ENCODE measurements around the gene BLOC1S2. TPM values are rescaled to one million over a fixed set of nuclear protein-coding genes. Genes with fewer than 3 reads are reported as not detected.
"Not testable (repeated sequence)": the region's sequence is repeated elsewhere in the genome, so short reads cannot be mapped to it uniquely, and the experiment has no call there.

BLOC1S2 gene
- total RNA-seq, 2 experiments from 2014 or later = 49.4 to 55.9 TPM

DNA sequence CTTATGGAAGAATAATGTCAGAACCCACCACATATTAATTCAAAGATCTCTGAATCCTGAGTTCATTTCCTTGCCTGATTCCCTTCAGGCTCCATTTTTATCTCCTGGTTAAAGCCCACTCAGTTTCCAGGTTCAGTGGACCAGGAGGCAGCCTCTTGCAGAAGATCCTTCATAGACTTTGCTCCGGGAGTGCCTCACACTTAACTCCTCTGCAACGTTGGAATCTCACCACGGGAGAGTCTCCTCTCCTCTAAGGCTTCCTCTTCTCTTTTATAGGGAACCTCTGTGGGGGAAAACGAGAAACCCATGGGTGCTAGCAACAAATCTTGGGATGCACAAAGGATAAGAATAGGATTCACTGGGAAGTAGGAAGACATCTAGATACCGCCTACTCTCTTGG lies 1.7 kb upstream of the BLOC1S2 start:
- H3K27ac ChIP-seq (ENCODE audit: low read depth in 1 of 2, low read length in 2 of 2) = no peak overlapping the region
- TF ChIP-seq, protein P1, sequence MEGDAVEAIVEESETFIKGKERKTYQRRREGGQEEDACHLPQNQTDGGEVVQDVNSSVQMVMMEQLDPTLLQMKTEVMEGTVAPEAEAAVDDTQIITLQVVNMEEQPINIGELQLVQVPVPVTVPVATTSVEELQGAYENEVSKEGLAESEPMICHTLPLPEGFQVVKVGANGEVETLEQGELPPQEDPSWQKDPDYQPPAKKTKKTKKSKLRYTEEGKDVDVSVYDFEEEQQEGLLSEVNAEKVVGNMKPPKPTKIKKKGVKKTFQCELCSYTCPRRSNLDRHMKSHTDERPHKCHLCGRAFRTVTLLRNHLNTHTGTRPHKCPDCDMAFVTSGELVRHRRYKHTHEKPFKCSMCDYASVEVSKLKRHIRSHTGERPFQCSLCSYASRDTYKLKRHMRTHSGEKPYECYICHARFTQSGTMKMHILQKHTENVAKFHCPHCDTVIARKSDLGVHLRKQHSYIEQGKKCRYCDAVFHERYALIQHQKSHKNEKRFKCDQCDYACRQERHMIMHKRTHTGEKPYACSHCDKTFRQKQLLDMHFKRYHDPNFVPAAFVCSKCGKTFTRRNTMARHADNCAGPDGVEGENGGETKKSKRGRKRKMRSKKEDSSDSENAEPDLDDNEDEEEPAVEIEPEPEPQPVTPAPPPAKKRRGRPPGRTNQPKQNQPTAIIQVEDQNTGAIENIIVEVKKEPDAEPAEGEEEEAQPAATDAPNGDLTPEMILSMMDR (IDR thresholded peaks at IDR 0.05) = no peak
- ATAC-seq (ENCODE audit: poor library complexity) = no peak
- H3K4me1 Mint-ChIP-seq (ENCODE audit: low read depth) = peaks cover 30% of the 10 kb centered on the region
- DNase-seq = no peak
- POLR2A ChIA-PET = no interaction called here
- peaks cover 9% of the 10 kb centered on the region for H3K27me3 Mint-ChIP-seq
- H3K9me3 ChIP-seq (ENCODE audit: control insufficient read depth in 1 of 2, insufficient read depth in 1 of 2, low read length in 2 of 2) = no peaks in the 10 kb centered on the region
- H3K4me3 Mint-ChIP-seq = peak overlapping the region; percentile 98
- H3K36me3 Mint-ChIP-seq (ENCODE audit: low read depth) = peaks cover 23% of the 10 kb centered on the region
- CTCF ChIA-PET = no interaction called here
- H3K27me3 ChIP-seq (ENCODE audit: control insufficient read depth in 1 of 2, insufficient read depth in 2 of 2, low read length in 2 of 2) = peaks cover 0 to 4% of the 10 kb centered on the region in 2 experiments
- H3K9me3 Mint-ChIP-seq = no peaks in the 10 kb centered on the region
- H3K36me3 ChIP-seq (ENCODE audit: insufficient read depth, low read length) = no peaks in the 10 kb centered on the region
- intact Hi-C loops (cut with DNase I, micrococcal nuclease) = loop anchor here in 1 of 2 experiments (10.0 kb wide), 2 partner anchors 283 to 757 kb away; partner anchors contain the start of gene DNMBP
- peak overlapping the region; percentile 97 for H3K27ac Mint-ChIP-seq
- H3K4me3 ChIP-seq (ENCODE audit: low read length) = no peak overlapping the region
- H3K4me1 ChIP-seq (ENCODE audit: insufficient read depth, low read length) = peaks cover 22% of the 10 kb centered on the region

DNA sequence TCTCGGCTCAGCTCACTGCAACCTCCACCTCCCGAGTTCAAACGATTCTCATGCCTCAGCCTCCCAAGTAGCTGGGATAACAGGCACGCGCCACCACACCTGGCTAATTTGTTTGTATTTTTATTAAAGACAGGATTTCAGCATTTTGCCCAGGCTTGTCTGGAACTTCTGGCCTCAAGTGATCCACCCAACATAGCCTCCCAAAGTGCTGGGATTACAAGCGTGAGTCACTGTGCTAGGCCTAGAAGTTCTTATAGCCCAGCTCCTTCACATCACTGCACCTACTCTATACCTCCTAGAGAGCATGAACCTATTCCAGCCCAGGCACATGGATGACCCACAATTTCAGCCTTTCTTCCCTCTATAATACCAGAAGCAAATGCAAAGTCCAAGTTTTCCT lies 1.3 kb upstream of the BLOC1S2 start:
- DNase-seq = no peak
- Mint-ChIP-seq H3K27ac (peak overlapping the region; percentile 97), H3K27me3 (peaks cover 5% of the 10 kb centered on the region), H3K9me3 (no peaks in the 10 kb centered on the region), H3K4me3 (peak overlapping the region; percentile 98), H3K36me3 (ENCODE audit: low read depth) (peaks cover 23% of the 10 kb centered on the region), H3K4me1 (ENCODE audit: low read depth) (peaks cover 30% of the 10 kb centered on the region)
- ATAC-seq (ENCODE audit: poor library complexity) = no peak
- peaks cover 22% of the 10 kb centered on the region for H3K4me1 ChIP-seq (ENCODE audit: insufficient read depth, low read length)
- no peak overlapping the region for H3K4me3 ChIP-seq (ENCODE audit: low read length)
- H3K36me3 ChIP-seq (ENCODE audit: insufficient read depth, low read length) = peaks cover 4% of the 10 kb centered on the region
- intact Hi-C loops (cut with DNase I, micrococcal nuclease) = loop anchor here (2.0 to 10.0 kb wide), 4 partner anchors 21 to 757 kb away; partner anchors contain the start of genes CWF19L1 (in 1 of the 2), DNMBP (in 1 of the 2) and NDUFB8 (in 1 of the 2)
- ChIA-PET POLR2A (no interaction called here), CTCF (no interaction called here)
- TF ChIP-seq, protein P1 (IDR thresholded peaks at IDR 0.05) = no peak
- peaks cover 0 to 1% of the 10 kb centered on the region in 2 experiments for H3K27me3 ChIP-seq (ENCODE audit: control insufficient read depth in 1 of 2, insufficient read depth in 2 of 2, low read length in 2 of 2)
- H3K9me3 ChIP-seq (ENCODE audit: control insufficient read depth in 1 of 2, insufficient read depth in 1 of 2, low read length in 2 of 2) = no peaks in the 10 kb centered on the region
- H3K27ac ChIP-seq (ENCODE audit: low read depth in 1 of 2, low read length in 2 of 2) = no peak overlapping the region

DNA sequence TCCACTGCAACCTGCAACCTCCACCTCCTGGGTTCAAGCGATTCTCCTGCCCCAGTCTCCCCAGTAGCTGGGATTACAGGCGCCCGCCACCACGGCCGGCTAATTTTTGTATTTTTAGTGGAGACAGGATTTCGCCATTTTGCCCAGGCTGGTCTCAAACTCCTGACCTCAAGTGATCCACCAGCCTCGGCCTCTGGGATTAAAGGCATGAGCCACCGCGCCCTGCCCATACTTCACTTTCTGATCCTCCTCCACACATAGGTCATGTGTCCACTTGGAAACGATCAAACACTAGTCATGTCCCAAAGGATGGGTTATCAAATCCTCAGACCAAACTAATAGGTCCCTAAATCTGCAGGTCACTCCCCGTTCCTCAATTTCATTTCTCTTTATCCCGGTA lies 1.2 kb downstream of the BLOC1S2 start:
- CTCF ChIA-PET; ATAC-seq (ENCODE audit: poor library complexity); H3K27me3 Mint-ChIP-seq; H3K27ac ChIP-seq (ENCODE audit: low read depth in 1 of 2, low read length in 2 of 2); H3K9me3 ChIP-seq (ENCODE audit: control insufficient read depth in 1 of 2, insufficient read depth in 1 of 2, low read length in 2 of 2); DNase-seq; H3K27me3 ChIP-seq (ENCODE audit: control insufficient read depth in 1 of 2, insufficient read depth in 2 of 2, low read length in 2 of 2); H3K9me3 Mint-ChIP-seq: not testable (repeated sequence)
- H3K36me3 Mint-ChIP-seq (ENCODE audit: low read depth) = peaks cover 23% of the 10 kb centered on the region
- Histone ChIP-seq H3K4me3 (ENCODE audit: low read length) (peak overlapping the region; percentile 96), H3K36me3 (ENCODE audit: insufficient read depth, low read length) (peaks cover 23% of the 10 kb centered on the region), H3K4me1 (ENCODE audit: insufficient read depth, low read length) (peaks cover 22% of the 10 kb centered on the region)
- peak overlapping the region; percentile 98 for H3K4me3 Mint-ChIP-seq
- POLR2A ChIA-PET = interaction anchor here (1.3 to 2.3 kb wide), 3 partner anchors 18 to 553 kb away, joined by 3 to 10 read pairs (median 6); partner anchors contain the start of genes CUTC and CWF19L1
- intact Hi-C loops (cut with DNase I, micrococcal nuclease) = loop anchor here in 1 of 2 experiments (10.0 kb wide), 2 partner anchors 281 to 759 kb away; partner anchors contain the start of gene DNMBP
- H3K27ac Mint-ChIP-seq = peak overlapping the region; percentile 97
- peaks cover 35% of the 10 kb centered on the region for H3K4me1 Mint-ChIP-seq (ENCODE audit: low read depth)

DNA sequence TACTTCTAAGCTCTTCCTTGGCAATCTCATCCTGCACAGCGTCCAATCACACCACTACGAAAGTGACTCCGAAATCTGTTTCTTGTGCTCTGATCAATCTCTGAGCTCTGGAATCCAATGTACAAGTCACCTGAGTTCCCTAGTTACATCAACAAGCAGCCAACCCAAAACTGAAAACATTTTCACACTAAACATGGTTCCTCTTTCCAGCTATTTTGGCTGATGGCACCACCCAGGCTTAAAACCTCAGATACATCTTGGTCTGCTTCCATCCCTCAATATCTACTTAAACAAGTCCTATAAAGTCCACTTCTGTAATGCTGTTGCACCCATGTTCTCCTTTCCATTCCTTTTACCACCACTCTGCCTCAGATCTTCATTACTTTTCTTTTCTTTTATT lies 3.6 kb downstream of the BLOC1S2 start:
- H3K4me1 Mint-ChIP-seq (ENCODE audit: low read depth) = peaks cover 35% of the 10 kb centered on the region
- H3K27ac Mint-ChIP-seq = no peak overlapping the region
- Histone ChIP-seq H3K9me3 (ENCODE audit: control insufficient read depth in 1 of 2, insufficient read depth in 1 of 2, low read length in 2 of 2) (no peaks in the 10 kb centered on the region), H3K27me3 (ENCODE audit: control insufficient read depth in 1 of 2, insufficient read depth in 2 of 2, low read length in 2 of 2) (no peaks in the 10 kb centered on the region), H3K36me3 (ENCODE audit: insufficient read depth, low read length) (peaks cover 40% of the 10 kb centered on the region), H3K4me3 (ENCODE audit: low read length) (no peak overlapping the region), H3K4me1 (ENCODE audit: insufficient read depth, low read length) (peaks cover 22% of the 10 kb centered on the region), H3K27ac (ENCODE audit: low read depth in 1 of 2, low read length in 2 of 2) (no peak overlapping the region)
- no peaks in the 10 kb centered on the region for H3K27me3 Mint-ChIP-seq
- ATAC-seq (ENCODE audit: poor library complexity) (no peak), DNase-seq (no peak)
- intact Hi-C loops (cut with DNase I, micrococcal nuclease) = loop anchor here in 1 of 2 experiments (10.0 kb wide), 2 partner anchors 278 to 762 kb away; partner anchors contain the start of gene DNMBP
- H3K36me3 Mint-ChIP-seq (ENCODE audit: low read depth) = peaks cover 35% of the 10 kb centered on the region
- H3K4me3 Mint-ChIP-seq = no peak overlapping the region
- no peaks in the 10 kb centered on the region for H3K9me3 Mint-ChIP-seq
- ChIA-PET POLR2A (no interaction called here), CTCF (no interaction called here)
- TF ChIP-seq, protein P1 (IDR thresholded peaks at IDR 0.05) = no peak

DNA sequence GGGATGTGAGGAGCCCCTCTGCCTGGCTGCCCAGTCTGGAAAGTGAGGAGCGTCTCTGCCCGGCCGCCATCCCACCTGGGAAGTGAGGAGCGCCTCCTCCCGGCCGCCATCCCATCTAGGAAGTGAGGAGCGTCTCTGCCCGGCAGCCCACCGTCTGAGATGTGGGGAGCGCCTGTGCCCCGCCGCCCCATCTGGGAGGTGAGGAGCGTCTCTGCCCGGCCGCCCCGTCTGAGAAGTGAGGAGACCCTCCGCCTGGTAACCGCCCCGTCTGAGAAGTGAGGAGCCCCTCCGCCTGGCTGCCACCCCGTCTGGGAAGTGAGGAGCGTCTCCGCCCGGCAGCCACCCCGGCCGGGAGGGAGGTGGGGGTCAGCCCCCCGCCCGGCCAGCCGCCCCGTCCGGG lies 9.5 kb downstream of the BLOC1S2 start:
- H3K9me3 ChIP-seq (ENCODE audit: control insufficient read depth in 1 of 2, insufficient read depth in 1 of 2, low read length in 2 of 2); CTCF ChIA-PET; H3K4me3 ChIP-seq (ENCODE audit: low read length); H3K27ac ChIP-seq (ENCODE audit: low read depth in 1 of 2, low read length in 2 of 2); H3K4me3 Mint-ChIP-seq; ATAC-seq (ENCODE audit: poor library complexity); DNase-seq; H3K27me3 Mint-ChIP-seq; H3K4me1 ChIP-seq (ENCODE audit: insufficient read depth, low read length); H3K27ac Mint-ChIP-seq; intact Hi-C loops (cut with DNase I, micrococcal nuclease); H3K9me3 Mint-ChIP-seq; POLR2A ChIA-PET; H3K4me1 Mint-ChIP-seq (ENCODE audit: low read depth); H3K27me3 ChIP-seq (ENCODE audit: control insufficient read depth in 1 of 2, insufficient read depth in 2 of 2, low read length in 2 of 2): not testable (repeated sequence)
- peaks cover 35% of the 10 kb centered on the region for H3K36me3 Mint-ChIP-seq (ENCODE audit: low read depth)
- H3K36me3 ChIP-seq (ENCODE audit: insufficient read depth, low read length) = peaks cover 43% of the 10 kb centered on the region

Data from CD4-positive, alpha-beta T cell (primary cell).